Kidney epithelial cell (primary cell): ENCODE data around the gene POU5F1. TPM values are rescaled to one million over a fixed set of nuclear protein-coding genes. Genes with fewer than 3 reads are reported as not detected.
"Not testable (repeated sequence)": the region's sequence is repeated elsewhere in the genome, so short reads cannot be mapped to it uniquely, and the experiment has no call there.

Experiments used
- DNase-seq: peaks from one replicate; pipeline ENCODE4 v3.0.0-alpha.2; 2010; ENCODE audit warnings: low read depth
- H3K27me3 ChIP-seq: 2 replicates; pipeline ENCODE4 v1.6.0; 2011; ENCODE audit warnings: low read length; ENCODE audit not compliant: control insufficient read depth, insufficient read depth
- H3K36me3 ChIP-seq: 2 replicates; pipeline ENCODE4 v1.5.1; 2011; ENCODE audit warnings: low read length; ENCODE audit not compliant: control insufficient read depth, insufficient read depth
- H3K4me3 ChIP-seq: 2 replicates; pipeline ENCODE4 v1.5.1; 2011; ENCODE audit warnings: low read depth, mild to moderate bottlenecking, control low read depth, low read length
- total RNA-seq: library from RNA; depleted of rRNA; stranded (reverse); fragments of >200 nt; gene quantifications from 2 replicates; pipeline ENCODE4 v1.2.3, GENCODE V29; 2015
- TF ChIP-seq, protein P1 (sequence below): IDR thresholded peaks from 2 replicates; pipeline ENCODE4 v1.5.1; 2011; ENCODE audit warnings: mild to moderate bottlenecking, moderate library complexity, low read length, control low read depth, inconsistent platforms; ENCODE audit not compliant: insufficient read depth, poor library complexity, severe bottlenecking

POU5F1 gene
- total RNA-seq, 1 donor from 2014 or later, result 0.21 TPM

GRCh38 chr6:31193206-31193605 is 22.7 kb upstream of the POU5F1 start:
- DNase-seq, result no peak
- TF ChIP-seq, protein P1, sequence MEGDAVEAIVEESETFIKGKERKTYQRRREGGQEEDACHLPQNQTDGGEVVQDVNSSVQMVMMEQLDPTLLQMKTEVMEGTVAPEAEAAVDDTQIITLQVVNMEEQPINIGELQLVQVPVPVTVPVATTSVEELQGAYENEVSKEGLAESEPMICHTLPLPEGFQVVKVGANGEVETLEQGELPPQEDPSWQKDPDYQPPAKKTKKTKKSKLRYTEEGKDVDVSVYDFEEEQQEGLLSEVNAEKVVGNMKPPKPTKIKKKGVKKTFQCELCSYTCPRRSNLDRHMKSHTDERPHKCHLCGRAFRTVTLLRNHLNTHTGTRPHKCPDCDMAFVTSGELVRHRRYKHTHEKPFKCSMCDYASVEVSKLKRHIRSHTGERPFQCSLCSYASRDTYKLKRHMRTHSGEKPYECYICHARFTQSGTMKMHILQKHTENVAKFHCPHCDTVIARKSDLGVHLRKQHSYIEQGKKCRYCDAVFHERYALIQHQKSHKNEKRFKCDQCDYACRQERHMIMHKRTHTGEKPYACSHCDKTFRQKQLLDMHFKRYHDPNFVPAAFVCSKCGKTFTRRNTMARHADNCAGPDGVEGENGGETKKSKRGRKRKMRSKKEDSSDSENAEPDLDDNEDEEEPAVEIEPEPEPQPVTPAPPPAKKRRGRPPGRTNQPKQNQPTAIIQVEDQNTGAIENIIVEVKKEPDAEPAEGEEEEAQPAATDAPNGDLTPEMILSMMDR, result no peak
- Histone ChIP-seq H3K27me3 (no peaks in the 10 kb centered on the region), H3K36me3 (no peaks in the 10 kb centered on the region), H3K4me3 (no peak overlapping the region)

- not testable (repeated sequence) for H3K4me3 ChIP-seq, H3K27me3 ChIP-seq, DNase-seq, H3K36me3 ChIP-seq
- TF ChIP-seq, protein P1, result peak; percentile 70
These were observed 22.1 kb upstream of the POU5F1 start for GRCh38 chr6:31192431-31193105.

GRCh38 chr6:31190488-31190887 is 20.0 kb upstream of the POU5F1 start:
- TF ChIP-seq, protein P1, result no peak
- Histone ChIP-seq H3K4me3 (no peak overlapping the region), H3K36me3 (no peaks in the 10 kb centered on the region), H3K27me3 (no peaks in the 10 kb centered on the region)
- no peak for DNase-seq

GRCh38 chr6:31189223-31189622 is 18.7 kb upstream of the POU5F1 start:
- not testable (repeated sequence) for H3K27me3 ChIP-seq, H3K4me3 ChIP-seq, DNase-seq, H3K36me3 ChIP-seq

GRCh38 chr6:31187780-31188194 is 17.3 kb upstream of the POU5F1 start:
- no peak for DNase-seq
- TF ChIP-seq, protein P1, result no peak
- no peaks in the 10 kb centered on the region for H3K27me3 ChIP-seq

DNA sequence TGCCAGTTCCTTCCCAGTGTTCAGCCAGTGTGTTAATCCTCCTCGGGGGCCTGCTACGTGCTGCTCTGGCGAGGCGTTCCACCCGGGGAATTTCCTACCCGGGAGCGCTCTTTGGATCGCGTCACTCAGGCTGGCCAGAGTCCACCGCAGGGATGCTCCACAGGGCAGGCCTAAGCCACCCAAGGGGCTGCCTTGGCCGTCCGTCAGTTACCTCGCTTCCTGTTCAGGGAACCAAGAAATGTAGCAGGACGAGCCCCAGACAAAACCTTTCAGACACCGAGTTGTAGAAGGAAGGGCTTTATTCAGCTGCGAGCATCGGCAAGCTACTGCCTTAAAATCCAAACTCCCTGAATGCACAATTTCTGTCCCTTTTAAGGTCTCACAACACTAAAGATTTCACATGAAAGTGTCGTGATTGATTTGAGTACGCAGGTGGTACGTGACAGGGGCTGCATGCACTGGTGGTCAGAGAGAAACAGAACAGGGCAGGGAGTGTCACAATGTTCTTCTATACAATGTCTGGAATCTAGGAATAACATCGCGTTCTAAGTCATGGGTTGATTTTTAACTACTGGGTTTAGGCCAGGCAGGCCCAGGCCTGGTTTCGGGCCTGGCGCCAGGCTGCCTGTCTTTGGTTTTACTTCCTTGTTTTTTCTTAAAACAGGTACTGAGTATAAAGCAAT is 15.7 kb upstream of the POU5F1 start:
- Histone ChIP-seq H3K4me3 (peak overlapping the region; percentile 50), H3K27me3 (no peaks in the 10 kb centered on the region), H3K36me3 (no peaks in the 10 kb centered on the region)
- DNase-seq, result no peak
- TF ChIP-seq, protein P1, result no peak

More at GRCh38 chr6:31187780-31188194, 17.3 kb upstream of the POU5F1 start:
- H3K36me3 ChIP-seq, result no peaks in the 10 kb centered on the region
- H3K4me3 ChIP-seq, result no peak overlapping the region

- H3K4me3 ChIP-seq, result peak overlapping the region; percentile 50
- H3K27me3 ChIP-seq, H3K36me3 ChIP-seq, DNase-seq: not testable (repeated sequence)
These were observed 15.2 kb upstream of the POU5F1 start for GRCh38 chr6:31185695-31186051.

DNA sequence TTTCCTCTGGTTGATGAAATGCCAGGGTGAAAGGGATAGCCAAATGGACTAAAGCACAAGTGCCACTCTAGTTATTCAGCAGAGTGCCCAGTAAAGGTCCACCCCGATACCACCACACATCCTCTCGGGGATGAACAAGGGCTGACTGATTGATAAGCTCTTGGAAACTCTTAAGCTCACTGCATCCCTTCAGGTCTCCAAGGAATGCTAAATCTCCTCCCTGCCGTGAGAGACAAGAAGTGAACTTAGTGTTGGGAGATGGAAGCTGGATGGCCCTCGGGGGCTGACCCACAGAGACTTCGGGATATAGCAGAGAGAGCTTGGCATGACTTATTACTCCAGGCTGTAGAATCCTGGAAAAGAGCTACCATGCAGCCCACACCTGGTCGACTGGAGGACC is 13.4 kb upstream of the POU5F1 start:
- H3K36me3 ChIP-seq, DNase-seq, H3K27me3 ChIP-seq: not testable (repeated sequence)
- H3K4me3 ChIP-seq, result peak overlapping the region; percentile 15

GRCh38 chr6:31183287-31183686 is 12.8 kb upstream of the POU5F1 start:
- H3K27me3 ChIP-seq, H3K4me3 ChIP-seq, DNase-seq, H3K36me3 ChIP-seq: not testable (repeated sequence)
